Activated T-cell treated with anti-CD3 and anti-CD28 coated beads, Interleukin-2, amount 50 U/mL, for 72 hours (primary cell): ENCODE data around the gene RNF222. TPM values are rescaled to one million over a fixed set of nuclear protein-coding genes. Genes with fewer than 3 reads are reported as not detected.
A peak's percentile ranks its signal among the peaks of the same experiment; 100 is the strongest.
"Not testable (repeated sequence)": the region's sequence is repeated elsewhere in the genome, so short reads cannot be mapped to it uniquely, and the experiment has no call there.

Source experiments
- ATAC-seq, 2 donors: fragments of 150-1000 bp; cut with Tn5 transposase; replicated peaks in 1 of 2; 2 replicates each; pipeline ENCODE4 v1.10.0; 2021; ENCODE audit warnings: moderate library complexity in 2 of 2, mild to moderate bottlenecking in 1 of 2
- DNase-seq, 2 donors: peaks; one replicate each; pipeline ENCODE4 v3.0.0; 2021 to 2022; ENCODE audit warnings: mixed read lengths in 1 of 2
- H3K27ac Mint-ChIP-seq: one replicate; pipeline ENCODE4 v1.8.0; 2022; ENCODE audit warnings: mild to moderate bottlenecking, moderate library complexity, mixed read lengths
- H3K27me3 Mint-ChIP-seq: one replicate; pipeline ENCODE4 v1.8.0; 2022; ENCODE audit warnings: low read depth, mixed read lengths
- H3K36me3 Mint-ChIP-seq, 2 donors: one replicate each; pipeline ENCODE4 v1.8.0; 2022; ENCODE audit warnings: mixed read lengths in 2 of 2, mild to moderate bottlenecking in 1 of 2; ENCODE audit not compliant: insufficient read depth in 2 of 2
- H3K4me1 Mint-ChIP-seq: one replicate; pipeline ENCODE4 v1.8.0; 2022; ENCODE audit warnings: low read depth, mixed read lengths
- H3K4me3 Mint-ChIP-seq, 2 donors: one replicate each; pipeline ENCODE4 v1.8.0; 2022; ENCODE audit warnings: mild to moderate bottlenecking in 2 of 2, mixed read lengths in 2 of 2, moderate library complexity in 2 of 2
- H3K9me3 Mint-ChIP-seq, 2 donors: one replicate each; pipeline ENCODE4 v1.8.0; 2022; ENCODE audit warnings: mixed read lengths in 2 of 2
- total RNA-seq, 2 donors: library from RNA; stranded (reverse); gene quantifications; one replicate each; pipeline ENCODE4 v1.2.3, GENCODE V29; 2022

RNF222 gene
- total RNA-seq, 2 donors from 2014 or later: 0.07 to 0.19 TPM

- Mint-ChIP-seq H3K4me1 (no peaks in the 10 kb centered on the region), H3K27me3 (no peaks in the 10 kb centered on the region), H3K27ac (no peak overlapping the region), H3K4me3 (no peak overlapping the region), H3K9me3 (no peaks in the 10 kb centered on the region), H3K36me3 (peaks cover 0 to 6% of the 10 kb centered on the region in 2 donors)
- DNase-seq (no peak), ATAC-seq (no peak)
These were observed 29.4 kb downstream of the RNF222 start for GRCh38 chr17:8368193-8368592.

DNA sequence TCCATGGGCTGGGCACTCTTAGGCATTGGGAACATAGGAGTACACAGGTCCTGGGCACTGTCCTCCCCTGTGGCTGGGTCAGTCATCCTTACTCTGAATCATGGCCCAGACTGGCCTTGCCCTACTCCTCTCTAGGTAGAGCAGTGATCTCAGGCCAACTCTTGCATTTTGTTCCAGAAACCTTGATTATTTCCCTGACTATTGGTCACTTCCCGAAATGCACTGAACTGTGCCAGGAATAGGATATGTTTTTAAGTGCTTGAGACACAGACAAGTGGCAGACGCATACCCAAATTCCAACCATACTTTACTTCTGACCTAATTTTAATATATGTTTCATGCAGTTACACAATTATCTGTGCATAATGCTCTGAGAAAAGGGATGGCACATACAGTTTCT, 31.4 kb downstream of the RNF222 start:
- Mint-ChIP-seq H3K36me3 (peaks cover 0 to 6% of the 10 kb centered on the region in 2 donors), H3K4me1 (no peaks in the 10 kb centered on the region), H3K27me3 (no peaks in the 10 kb centered on the region), H3K27ac (no peak overlapping the region), H3K9me3 (no peaks in the 10 kb centered on the region), H3K4me3 (no peak overlapping the region)
- no peak for DNase-seq
- ATAC-seq: no peak

- ATAC-seq: no peak
- no peaks in the 10 kb centered on the region for H3K9me3 Mint-ChIP-seq
These were observed 32.5 kb downstream of the RNF222 start for GRCh38 chr17:8365143-8365542.

GRCh38 chr17:8362651-8363332, 34.8 kb downstream of the RNF222 start:
- H3K27me3 Mint-ChIP-seq: no peaks in the 10 kb centered on the region
- H3K4me1 Mint-ChIP-seq: peaks cover 7% of the 10 kb centered on the region
- H3K36me3 Mint-ChIP-seq: no peaks in the 10 kb centered on the region
- DNase-seq (no peak), ATAC-seq (no peak)
- no peaks in the 10 kb centered on the region for H3K9me3 Mint-ChIP-seq
- no peak overlapping the region for H3K27ac Mint-ChIP-seq
- H3K4me3 Mint-ChIP-seq: no peak overlapping the region

More at GRCh38 chr17:8365143-8365542, 32.5 kb downstream of the RNF222 start:
- no peak overlapping the region for H3K27ac Mint-ChIP-seq
- no peak for DNase-seq
- H3K4me3 Mint-ChIP-seq: no peak overlapping the region
- no peaks in the 10 kb centered on the region for H3K4me1 Mint-ChIP-seq
- no peaks in the 10 kb centered on the region for H3K27me3 Mint-ChIP-seq
- peaks cover 0 to 6% of the 10 kb centered on the region in 2 donors for H3K36me3 Mint-ChIP-seq

DNA sequence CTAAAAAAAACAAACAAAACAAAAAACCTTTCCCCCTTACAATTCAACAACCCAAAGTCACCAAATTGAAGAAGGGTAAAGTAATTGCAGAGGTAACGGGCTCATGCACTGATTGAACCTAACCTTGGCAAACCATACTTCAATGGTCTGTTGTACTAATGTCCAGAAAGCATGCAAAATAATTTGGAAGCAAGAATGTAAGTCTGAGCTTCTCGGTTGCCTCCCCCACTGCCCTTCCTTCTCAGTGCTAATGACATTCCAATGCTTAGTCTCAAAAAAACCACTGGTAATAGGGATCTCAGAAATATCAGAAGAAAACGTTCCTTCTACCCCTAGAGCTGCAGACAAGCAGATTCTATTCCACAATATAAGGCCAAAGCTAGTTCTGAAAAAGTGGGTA, 36.9 kb downstream of the RNF222 start:
- Mint-ChIP-seq H3K9me3 (no peaks in the 10 kb centered on the region), H3K4me1 (peaks cover 7% of the 10 kb centered on the region), H3K4me3 (no peak overlapping the region)

DNA sequence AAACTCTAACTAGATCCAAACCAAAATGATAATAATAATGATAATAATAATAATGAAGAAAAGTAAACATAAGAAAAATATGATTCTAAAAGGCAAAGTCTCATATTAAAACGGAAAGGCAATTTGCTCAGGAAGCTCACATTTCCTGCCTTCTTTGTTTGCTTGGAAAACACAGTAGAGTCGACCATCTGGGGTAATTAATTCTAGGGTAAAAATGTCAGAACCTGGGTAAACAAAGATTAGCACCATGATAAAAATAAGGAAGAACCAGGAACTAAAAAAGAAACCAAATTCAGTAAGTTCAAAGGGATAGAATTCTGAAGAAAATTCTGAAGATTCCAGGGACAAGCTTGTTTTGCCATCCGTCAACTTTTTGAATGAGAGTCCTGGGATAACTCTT, 37.4 kb downstream of the RNF222 start:
- H3K4me1 Mint-ChIP-seq: peaks cover 7% of the 10 kb centered on the region
- H3K4me3 Mint-ChIP-seq: no peak overlapping the region
- ATAC-seq (no peak), DNase-seq (no peak)
- no peaks in the 10 kb centered on the region for H3K36me3 Mint-ChIP-seq
- no peaks in the 10 kb centered on the region for H3K27me3 Mint-ChIP-seq
- H3K9me3 Mint-ChIP-seq: no peaks in the 10 kb centered on the region
- H3K27ac Mint-ChIP-seq: no peak overlapping the region

More for the DNA sequence above, 36.9 kb downstream of the RNF222 start:
- ATAC-seq (no peak), DNase-seq (no peak)
- H3K27me3 Mint-ChIP-seq: no peaks in the 10 kb centered on the region
- H3K27ac Mint-ChIP-seq: peak overlapping the region; percentile 29
- H3K36me3 Mint-ChIP-seq: no peaks in the 10 kb centered on the region

DNA sequence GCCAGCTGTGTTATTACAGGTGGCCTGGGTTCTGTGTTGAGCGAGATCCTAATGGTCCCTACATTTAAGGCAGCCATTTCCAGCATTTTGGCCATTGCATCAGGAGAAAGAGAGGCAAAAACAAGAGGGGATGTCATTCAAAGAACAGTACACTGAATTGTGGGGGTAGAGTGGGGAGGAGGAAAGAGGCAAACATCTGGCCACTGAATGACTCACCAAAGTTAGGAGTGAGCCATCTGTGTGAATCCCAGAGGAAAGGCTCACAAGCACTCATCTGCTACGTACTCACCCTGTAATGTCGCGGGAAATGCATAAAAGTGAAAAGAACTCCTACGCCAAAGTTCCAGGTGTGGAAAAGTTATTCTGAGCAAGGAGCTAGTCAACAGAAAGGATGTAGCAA, 37.9 kb downstream of the RNF222 start:
- Mint-ChIP-seq H3K27ac (no peak overlapping the region), H3K27me3 (no peaks in the 10 kb centered on the region), H3K4me1 (peaks cover 7% of the 10 kb centered on the region), H3K36me3 (no peaks in the 10 kb centered on the region), H3K9me3 (no peaks in the 10 kb centered on the region), H3K4me3 (no peak overlapping the region)
- ATAC-seq (no peak), DNase-seq (no peak)

DNA sequence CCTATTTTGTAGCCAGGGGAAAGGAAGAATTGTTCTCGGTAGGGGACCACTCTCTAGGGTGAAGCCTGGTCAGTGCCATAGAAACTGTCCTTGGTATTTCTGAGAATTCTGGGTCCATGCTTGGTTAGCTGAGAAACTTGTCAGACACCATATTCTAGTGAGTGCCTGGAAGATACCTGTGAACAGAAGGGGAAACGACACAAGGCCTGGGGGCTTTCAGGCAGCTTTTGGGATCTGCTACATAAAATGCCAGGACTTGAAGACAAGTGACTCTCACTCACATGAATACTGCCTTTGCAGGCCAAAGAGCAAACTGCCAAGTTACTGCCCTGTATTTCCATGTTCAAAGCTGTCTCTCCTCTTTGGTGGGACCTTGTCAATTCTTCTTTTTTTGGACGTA, 39.7 kb downstream of the RNF222 start:
- Mint-ChIP-seq H3K4me3 (no peak overlapping the region), H3K4me1 (peaks cover 7% of the 10 kb centered on the region), H3K36me3 (no peaks in the 10 kb centered on the region), H3K27ac (no peak overlapping the region), H3K9me3 (no peaks in the 10 kb centered on the region), H3K27me3 (no peaks in the 10 kb centered on the region)
- no peak for DNase-seq
- ATAC-seq: no peak

GRCh38 chr17:8354236-8354635, 43.4 kb downstream of the RNF222 start:
- H3K27ac Mint-ChIP-seq: no peak overlapping the region
- no peaks in the 10 kb centered on the region for H3K36me3 Mint-ChIP-seq
- H3K4me1 Mint-ChIP-seq: no peaks in the 10 kb centered on the region
- ATAC-seq: no peak
- no peaks in the 10 kb centered on the region for H3K27me3 Mint-ChIP-seq
- DNase-seq: no peak
- H3K4me3 Mint-ChIP-seq: no peak overlapping the region
- no peaks in the 10 kb centered on the region for H3K9me3 Mint-ChIP-seq

DNA sequence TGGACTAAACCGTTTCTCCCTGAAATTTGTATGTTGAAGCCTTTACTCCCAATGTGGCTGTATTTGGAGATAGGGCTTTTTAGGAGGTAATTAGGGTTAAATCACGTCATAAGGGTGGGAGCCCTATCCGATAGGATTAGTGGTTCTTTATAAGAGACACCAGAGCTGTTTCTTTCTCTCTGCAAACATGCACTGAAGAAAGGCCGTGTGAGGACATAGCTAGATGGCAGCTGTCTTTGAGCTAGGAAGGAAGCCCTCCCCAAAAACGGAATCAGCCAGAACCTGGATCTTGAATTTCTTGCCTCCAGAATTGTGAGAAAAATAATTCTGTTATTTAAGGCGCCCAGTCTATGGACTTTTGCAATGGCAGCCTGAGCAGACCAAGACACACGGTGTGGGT, 43.9 kb downstream of the RNF222 start:
- no peak overlapping the region for H3K27ac Mint-ChIP-seq
- no peaks in the 10 kb centered on the region for H3K27me3 Mint-ChIP-seq
- no peak for DNase-seq
- ATAC-seq: no peak
- no peaks in the 10 kb centered on the region for H3K4me1 Mint-ChIP-seq
- no peaks in the 10 kb centered on the region for H3K36me3 Mint-ChIP-seq
- H3K9me3 Mint-ChIP-seq: no peaks in the 10 kb centered on the region
- no peak overlapping the region for H3K4me3 Mint-ChIP-seq

- H3K4me3 Mint-ChIP-seq: no peak overlapping the region
- H3K9me3 Mint-ChIP-seq: no peaks in the 10 kb centered on the region
- H3K36me3 Mint-ChIP-seq: no peaks in the 10 kb centered on the region
- DNase-seq: no peak
- ATAC-seq: no peak
- peaks cover 3% of the 10 kb centered on the region for H3K4me1 Mint-ChIP-seq
- H3K27ac Mint-ChIP-seq: no peak overlapping the region
- peaks cover 16% of the 10 kb centered on the region for H3K27me3 Mint-ChIP-seq
These were observed 47.3 kb downstream of the RNF222 start for GRCh38 chr17:8350339-8350738.

DNA sequence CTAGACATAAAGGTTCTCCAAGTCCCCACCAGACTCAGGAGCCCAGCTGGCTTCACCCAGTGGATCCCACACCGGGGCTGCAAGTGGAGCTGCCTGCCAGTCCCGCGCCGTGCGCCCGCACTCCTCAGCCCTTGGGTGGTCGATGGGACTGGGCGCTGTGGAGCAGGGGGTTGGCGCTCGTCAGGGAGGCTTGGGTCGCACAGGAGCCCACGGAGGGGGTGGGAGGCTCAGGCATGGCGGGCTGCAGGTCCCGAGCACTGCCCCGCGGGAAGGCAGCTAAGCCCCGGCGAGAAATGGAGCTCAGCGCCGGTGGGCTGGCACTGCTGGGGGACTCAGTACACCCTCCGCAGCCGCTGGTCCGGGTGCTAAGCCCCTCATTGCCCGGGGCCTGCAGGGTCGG, 50.6 kb downstream of the RNF222 start:
- DNase-seq, ATAC-seq, H3K4me3 Mint-ChIP-seq, H3K9me3 Mint-ChIP-seq, H3K36me3 Mint-ChIP-seq, H3K27ac Mint-ChIP-seq: not testable (repeated sequence)
- peaks cover 12% of the 10 kb centered on the region for H3K4me1 Mint-ChIP-seq
- H3K27me3 Mint-ChIP-seq: peaks cover 17% of the 10 kb centered on the region

GRCh38 chr17:8345951-8346665, 51.5 kb downstream of the RNF222 start:
- DNase-seq (no peak), ATAC-seq (no peak)
- no peak overlapping the region for H3K4me3 Mint-ChIP-seq
- H3K27me3 Mint-ChIP-seq: peaks cover 17% of the 10 kb centered on the region
- H3K9me3 Mint-ChIP-seq: no peaks in the 10 kb centered on the region
- H3K27ac Mint-ChIP-seq: no peak overlapping the region
- peaks cover 12% of the 10 kb centered on the region for H3K4me1 Mint-ChIP-seq
- H3K36me3 Mint-ChIP-seq: no peaks in the 10 kb centered on the region
